ENCODE results near the gene RACGAP1. TPM values are rescaled to one million over a fixed set of nuclear protein-coding genes. Genes with fewer than 3 reads are reported as not detected.

Gene RACGAP1
- total and polyA plus RNA-seq, 2 of the 4 experiments (the other 2 are of a cell fraction): 37.9 to 110 TPM

DNA sequence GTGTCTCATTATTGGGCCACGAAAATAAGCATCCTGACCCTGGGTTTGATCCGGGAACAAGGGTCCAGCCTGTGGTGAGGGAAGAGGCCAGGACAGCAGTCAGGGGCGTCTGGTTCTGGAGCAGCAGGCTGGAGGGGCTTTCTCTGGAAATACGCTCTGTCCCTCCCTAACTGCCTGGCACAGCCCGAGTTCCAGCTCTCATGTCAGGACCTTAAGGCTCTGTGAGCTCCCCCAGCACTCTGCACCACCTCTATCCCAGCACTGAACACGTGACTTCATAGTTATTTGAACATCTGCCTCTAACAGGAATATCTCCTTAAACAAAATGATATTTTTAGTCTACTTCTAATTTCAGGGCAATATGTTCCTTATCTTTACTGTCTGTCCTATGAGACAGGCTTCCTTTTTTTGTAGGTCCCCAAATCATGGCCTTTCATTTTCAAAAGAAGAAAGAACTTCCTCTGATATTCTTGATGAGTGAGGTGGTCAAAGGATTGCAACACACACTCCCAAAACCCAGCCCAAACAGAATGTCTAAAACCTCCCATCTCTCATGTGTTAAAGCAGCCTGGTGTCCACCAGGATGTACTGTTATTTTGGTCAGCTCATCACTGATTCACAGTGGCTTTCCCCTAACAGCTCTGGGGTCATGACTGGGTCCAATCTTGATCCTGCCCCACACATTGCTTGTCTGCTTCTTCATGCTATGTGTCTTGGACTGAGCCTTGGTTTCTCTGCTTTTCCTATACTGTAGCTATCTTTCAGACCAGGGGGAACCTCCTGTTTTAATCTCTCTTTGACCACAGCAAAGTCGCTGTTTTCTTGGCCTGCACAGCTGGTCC, 42.8 kb downstream of the RACGAP1 start:
- dilution Hi-C loops (cut with HindIII; ENCODE audit: low sequenced_read_pairs, unreplicated experiment) (no loop called here), in situ Hi-C loops (cut with MboI; ENCODE audit: low sequenced_read_pairs) (no loop called here), intact Hi-C loops (cut with micrococcal nuclease) (no loop called here)
- H3K9ac ChIP-seq (ENCODE audit: low read depth, low read length): no peak overlapping the region
- H3K23ac ChIP-seq (ENCODE audit: low read depth, low read length): no peak overlapping the region
- BruUV-seq (replicated peaks): no TSS peak
- no peak overlapping the region for H2BK5ac ChIP-seq (ENCODE audit: low read depth, low read length, poor library complexity, severe bottlenecking)
- peaks cover 16% of the 10 kb centered on the region for H3K4me1 ChIP-seq (ENCODE audit: control insufficient read depth, insufficient read depth, low read length)
- peak overlapping the region; percentile 19; the same call in 1 of the 2 replicates for H3K4ac ChIP-seq (ENCODE audit: low read depth, low read length)
- peak overlapping the region; percentile 28; the same call in 1 of the 2 replicates for H2BK120ac ChIP-seq (ENCODE audit: low read depth, low read length)
- ATAC-seq (ENCODE audit: low read depth): no peak
- ChIA-PET POLR2A (ENCODE audit: unreplicated experiment) (no interaction called here), CTCF (interaction anchor here (0.6 to 3.1 kb wide), 4 partner anchors 15 to 88 kb away, joined by 3 to 11 read pairs (median 6); no protein-coding TSS in a partner anchor)
- no peak overlapping the region for H4K5ac ChIP-seq (ENCODE audit: low read depth, low read length)
- no peak overlapping the region for H4K8ac ChIP-seq (ENCODE audit: low read depth in 2 of 2, low read length in 2 of 2)
- H2AK5ac ChIP-seq (ENCODE audit: low read depth, low read length): peak overlapping the region; percentile 48; the same call in 1 of the 2 replicates
- no peaks in the 10 kb centered on the region for H4K20me1 ChIP-seq (ENCODE audit: insufficient read depth, low read length)
- H3K9me3 ChIP-seq (ENCODE audit: control insufficient read depth, insufficient read depth, low read length): no peaks in the 10 kb centered on the region
- peak overlapping the region; percentile 64; the same call in 1 of the 2 replicates for H3K14ac ChIP-seq (replicated peaks; ENCODE audit: low read depth, low read length)
- H2AK9ac ChIP-seq (replicated peaks; ENCODE audit: low read depth, low read length, poor library complexity): no peak overlapping the region
- peaks cover 18% of the 10 kb centered on the region for H3K9me1 ChIP-seq (ENCODE audit: insufficient read depth, low read length)
- no peaks in the 10 kb centered on the region for H3K27me3 ChIP-seq (ENCODE audit: control insufficient read depth, insufficient read depth, low read length)
- H3K4me3 ChIP-seq (ENCODE audit: insufficient read depth, low read depth, low read length): no peak overlapping the region
- H3K36me3 ChIP-seq (ENCODE audit: control insufficient read depth, insufficient read depth, low read length): no peaks in the 10 kb centered on the region
- H2BK20ac ChIP-seq (ENCODE audit: low read depth, low read length): peak overlapping the region; percentile 13; the same call in 1 of the 2 replicates
- H2BK15ac ChIP-seq (ENCODE audit: low read depth, low read length): peak overlapping the region; percentile 8; the same call in 1 of the 3 replicates
- peaks cover 3 to 19% of the 10 kb centered on the region in 2 experiments; a peak in 3 of 4 replicates for H3K79me1 ChIP-seq (ENCODE audit: low read depth in 1 of 2, low read length in 2 of 2)
- TF ChIP-seq MAZ (IDR thresholded peaks at IDR 0.05; ENCODE audit: borderline replicate concordance, low read depth, low read length) (no peak), CEBPB (IDR thresholded peaks at IDR 0.05; ENCODE audit: low read depth, low read length) (peak; percentile 92), RFX5 (IDR thresholded peaks at IDR 0.05; ENCODE audit: low read depth, low read length) (no peak)
- H3K18ac ChIP-seq (ENCODE audit: low read depth, low read length): no peak overlapping the region; the same call in 1 of the 2 replicates
- no peak overlapping the region for H3K4me2 ChIP-seq (ENCODE audit: low read depth, low read length)
- no peak overlapping the region for H3K56ac ChIP-seq (ENCODE audit: extremely low read depth, insufficient read depth, low read length)
- DNase-seq: peak; percentile 46
- no peak overlapping the region; the same call in 1 of the 2 replicates for H3K27ac ChIP-seq (ENCODE audit: insufficient read depth, low read length)
- no peak overlapping the region for H4K91ac ChIP-seq (ENCODE audit: insufficient read depth, low read depth, low read length)
- 100% methylated on average over 1 of the region's 7 CpGs; no CpG with 5 or more reads in 1 of the 2 experiments for WGBS, 2 experiments (ENCODE audit: extremely low coverage in 2 of 2, insufficient read length in 1 of 2)
- H2AFZ ChIP-seq (replicated peaks; ENCODE audit: low read length, poor library complexity): no peak overlapping the region

All from IMR-90 (cell line).